Nephron (organoid): Measurements from ENCODE around the gene DOCK9.
A peak's percentile ranks its signal among the peaks of the same experiment; 100 is the strongest.
"Not testable (repeated sequence)": the region's sequence is repeated elsewhere in the genome, so short reads cannot be mapped to it uniquely, and the experiment has no call there.

Experiments used
- H3K27ac Mint-ChIP-seq, 3 experiments: 2 replicates each; pipeline ENCODE4 v1.8.0; 2020; ENCODE audit warnings: mixed read lengths in 3 of 3, mild to moderate bottlenecking in 2 of 3, moderate library complexity in 1 of 3
- H3K27me3 Mint-ChIP-seq: 2 replicates; pipeline ENCODE4 v1.8.0; 2021; ENCODE audit warnings: low read depth, mild to moderate bottlenecking, moderate library complexity, mixed read lengths
- H3K36me3 Mint-ChIP-seq: 2 replicates; pipeline ENCODE4 v1.8.0; 2020; ENCODE audit warnings: low read depth, mixed read lengths
- H3K4me1 Mint-ChIP-seq: 2 replicates; pipeline ENCODE4 v1.8.0; 2020; ENCODE audit warnings: mixed read lengths
- H3K4me3 Mint-ChIP-seq, 3 experiments: 2 replicates each; pipeline ENCODE4 v1.8.0; 2020; ENCODE audit warnings: mild to moderate bottlenecking in 3 of 3, mixed read lengths in 3 of 3, moderate library complexity in 2 of 3
- H3K9me3 Mint-ChIP-seq: 2 replicates; pipeline ENCODE4 v1.8.0; 2020; ENCODE audit warnings: mixed read lengths
- TF ChIP-seq, protein P1 (sequence below), 3 experiments: fragments of 200-600 bp; sonication (generic); IDR thresholded peaks; one replicate each; pipeline ENCODE4 v1.5.0; 2021; ENCODE audit warnings: antibody characterized with exemption in 3 of 3; ENCODE audit not compliant: unreplicated experiment in 3 of 3

DOCK9 gene

DNA sequence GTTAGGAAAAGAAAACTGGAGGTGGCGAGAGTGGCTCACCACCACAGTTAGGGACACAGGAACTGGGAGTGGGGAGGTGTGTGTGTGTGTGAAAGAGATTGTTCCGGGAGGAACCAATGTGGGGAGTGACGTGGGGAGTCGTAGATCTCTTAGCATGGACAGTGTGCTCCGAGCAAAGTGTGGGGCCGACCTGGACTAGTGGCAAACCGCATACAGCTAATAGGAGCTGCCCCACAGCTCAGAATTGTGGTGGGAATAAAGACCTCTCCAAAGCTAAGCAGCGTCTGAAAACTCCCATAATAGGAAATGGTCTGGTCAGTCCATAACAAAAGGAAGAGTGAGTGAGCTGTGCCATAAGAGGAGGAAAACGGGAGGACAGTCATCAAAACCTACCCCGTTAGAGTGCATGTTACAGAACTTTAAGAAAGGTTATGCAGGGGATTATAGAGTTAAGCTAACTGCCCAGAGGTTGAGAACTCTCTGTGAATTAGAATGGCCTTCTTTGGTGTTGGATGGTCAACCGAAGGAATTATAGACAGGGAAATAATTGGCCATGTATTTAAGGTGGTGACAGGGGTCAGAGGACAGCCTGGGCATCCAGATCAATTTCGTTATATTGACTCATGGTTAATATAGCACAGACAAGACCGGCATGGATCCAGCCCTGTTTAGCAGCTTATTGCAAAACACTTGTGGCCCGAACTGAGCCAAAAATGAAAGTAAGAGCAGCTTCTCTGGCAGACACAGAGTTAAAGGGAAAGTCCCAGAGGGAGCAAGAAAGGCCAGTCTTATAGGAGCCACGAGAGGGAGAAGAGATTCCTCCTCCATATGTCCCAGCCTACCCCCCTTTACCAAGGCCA lies 216.5 kb downstream of the DOCK9 start:
- H3K9me3 Mint-ChIP-seq = peaks cover 10% of the 10 kb centered on the region
- no peaks in the 10 kb centered on the region for H3K36me3 Mint-ChIP-seq
- H3K4me3 Mint-ChIP-seq = no peak overlapping the region
- TF ChIP-seq, protein P1, sequence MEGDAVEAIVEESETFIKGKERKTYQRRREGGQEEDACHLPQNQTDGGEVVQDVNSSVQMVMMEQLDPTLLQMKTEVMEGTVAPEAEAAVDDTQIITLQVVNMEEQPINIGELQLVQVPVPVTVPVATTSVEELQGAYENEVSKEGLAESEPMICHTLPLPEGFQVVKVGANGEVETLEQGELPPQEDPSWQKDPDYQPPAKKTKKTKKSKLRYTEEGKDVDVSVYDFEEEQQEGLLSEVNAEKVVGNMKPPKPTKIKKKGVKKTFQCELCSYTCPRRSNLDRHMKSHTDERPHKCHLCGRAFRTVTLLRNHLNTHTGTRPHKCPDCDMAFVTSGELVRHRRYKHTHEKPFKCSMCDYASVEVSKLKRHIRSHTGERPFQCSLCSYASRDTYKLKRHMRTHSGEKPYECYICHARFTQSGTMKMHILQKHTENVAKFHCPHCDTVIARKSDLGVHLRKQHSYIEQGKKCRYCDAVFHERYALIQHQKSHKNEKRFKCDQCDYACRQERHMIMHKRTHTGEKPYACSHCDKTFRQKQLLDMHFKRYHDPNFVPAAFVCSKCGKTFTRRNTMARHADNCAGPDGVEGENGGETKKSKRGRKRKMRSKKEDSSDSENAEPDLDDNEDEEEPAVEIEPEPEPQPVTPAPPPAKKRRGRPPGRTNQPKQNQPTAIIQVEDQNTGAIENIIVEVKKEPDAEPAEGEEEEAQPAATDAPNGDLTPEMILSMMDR (IDR thresholded peaks at IDR 0.05; ENCODE audit: unreplicated experiment in 3 of 3) = no peak
- no peaks in the 10 kb centered on the region for H3K4me1 Mint-ChIP-seq
- H3K27me3 Mint-ChIP-seq = peaks cover 9% of the 10 kb centered on the region
- no peak overlapping the region for H3K27ac Mint-ChIP-seq

DNA sequence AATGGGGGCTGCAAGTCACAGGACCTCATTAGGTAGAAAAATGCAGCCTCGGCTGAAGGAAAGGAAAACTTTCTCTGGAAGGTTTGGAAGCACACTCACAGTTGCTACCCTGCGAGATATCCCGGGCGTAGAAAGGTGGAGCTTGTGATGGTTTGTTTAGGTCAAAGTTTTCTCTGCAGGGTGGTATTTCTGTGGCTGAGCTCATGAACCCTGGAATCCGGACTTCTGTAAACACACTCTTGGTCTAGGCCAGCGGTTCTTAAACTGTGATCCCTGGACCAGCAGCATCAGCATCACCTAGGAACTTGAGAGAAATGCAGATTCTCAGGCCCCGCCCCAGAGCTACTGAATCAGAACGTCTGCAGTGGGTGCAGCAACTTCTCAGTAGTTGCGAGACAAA lies 222.1 kb downstream of the DOCK9 start:
- Mint-ChIP-seq H3K4me1 (peaks cover 4% of the 10 kb centered on the region), H3K27me3 (peaks cover 59% of the 10 kb centered on the region), H3K27ac (no peak overlapping the region), H3K9me3 (peaks cover 26% of the 10 kb centered on the region), H3K36me3 (peaks cover 5% of the 10 kb centered on the region), H3K4me3 (no peak overlapping the region)
- TF ChIP-seq, protein P1 (IDR thresholded peaks at IDR 0.05; ENCODE audit: unreplicated experiment in 3 of 3) = no peak

DNA sequence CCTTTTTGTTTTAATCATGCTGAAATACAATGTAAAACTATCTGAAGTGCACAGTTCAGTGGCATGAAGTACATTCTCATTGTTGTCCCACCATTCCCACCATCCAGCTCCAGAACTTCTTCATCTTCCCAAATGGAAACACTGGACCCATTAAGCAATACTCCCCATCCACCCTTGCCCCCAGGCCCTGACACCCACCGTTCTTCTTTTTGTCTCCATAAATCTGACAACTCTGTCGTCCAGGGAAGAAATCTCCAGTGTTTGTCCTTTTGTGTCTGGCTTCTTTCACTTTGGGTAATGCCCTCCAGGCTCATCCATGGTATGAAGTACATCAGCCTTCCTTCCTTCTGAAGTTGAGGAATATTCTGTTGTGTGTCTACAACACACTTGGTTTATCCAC lies 222.7 kb downstream of the DOCK9 start:
- H3K27me3 Mint-ChIP-seq = peaks cover 65% of the 10 kb centered on the region
- H3K4me3 Mint-ChIP-seq = peak overlapping the region in 1 of 3 experiments; percentile 1
- H3K4me1 Mint-ChIP-seq = peaks cover 4% of the 10 kb centered on the region
- H3K36me3 Mint-ChIP-seq = peaks cover 5% of the 10 kb centered on the region
- H3K9me3 Mint-ChIP-seq = peaks cover 21% of the 10 kb centered on the region
- H3K27ac Mint-ChIP-seq = no peak overlapping the region
- TF ChIP-seq, protein P1 (IDR thresholded peaks at IDR 0.05; ENCODE audit: unreplicated experiment in 3 of 3) = no peak

DNA sequence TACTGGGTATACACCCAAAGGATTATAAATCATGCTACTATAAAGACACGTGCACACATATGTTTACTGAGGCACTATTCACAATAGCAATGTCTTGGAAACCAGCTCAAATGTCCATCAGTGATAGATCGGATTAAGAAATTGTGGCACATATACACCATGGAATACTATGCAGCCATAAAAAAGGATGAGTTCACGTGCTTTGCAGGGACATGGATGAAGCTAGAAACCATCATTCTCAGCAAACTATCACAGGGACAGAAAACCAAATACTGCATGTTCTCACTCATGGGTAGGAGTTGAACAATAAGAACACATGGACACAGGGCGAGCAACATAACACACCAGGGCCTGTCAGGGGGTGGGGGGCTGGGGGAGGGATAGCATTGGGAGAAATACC lies 223.4 kb downstream of the DOCK9 start:
- peaks cover 21% of the 10 kb centered on the region for H3K9me3 Mint-ChIP-seq
- H3K4me1 Mint-ChIP-seq, H3K4me3 Mint-ChIP-seq, H3K36me3 Mint-ChIP-seq, H3K27ac Mint-ChIP-seq: not testable (repeated sequence)
- peaks cover 71% of the 10 kb centered on the region for H3K27me3 Mint-ChIP-seq

DNA sequence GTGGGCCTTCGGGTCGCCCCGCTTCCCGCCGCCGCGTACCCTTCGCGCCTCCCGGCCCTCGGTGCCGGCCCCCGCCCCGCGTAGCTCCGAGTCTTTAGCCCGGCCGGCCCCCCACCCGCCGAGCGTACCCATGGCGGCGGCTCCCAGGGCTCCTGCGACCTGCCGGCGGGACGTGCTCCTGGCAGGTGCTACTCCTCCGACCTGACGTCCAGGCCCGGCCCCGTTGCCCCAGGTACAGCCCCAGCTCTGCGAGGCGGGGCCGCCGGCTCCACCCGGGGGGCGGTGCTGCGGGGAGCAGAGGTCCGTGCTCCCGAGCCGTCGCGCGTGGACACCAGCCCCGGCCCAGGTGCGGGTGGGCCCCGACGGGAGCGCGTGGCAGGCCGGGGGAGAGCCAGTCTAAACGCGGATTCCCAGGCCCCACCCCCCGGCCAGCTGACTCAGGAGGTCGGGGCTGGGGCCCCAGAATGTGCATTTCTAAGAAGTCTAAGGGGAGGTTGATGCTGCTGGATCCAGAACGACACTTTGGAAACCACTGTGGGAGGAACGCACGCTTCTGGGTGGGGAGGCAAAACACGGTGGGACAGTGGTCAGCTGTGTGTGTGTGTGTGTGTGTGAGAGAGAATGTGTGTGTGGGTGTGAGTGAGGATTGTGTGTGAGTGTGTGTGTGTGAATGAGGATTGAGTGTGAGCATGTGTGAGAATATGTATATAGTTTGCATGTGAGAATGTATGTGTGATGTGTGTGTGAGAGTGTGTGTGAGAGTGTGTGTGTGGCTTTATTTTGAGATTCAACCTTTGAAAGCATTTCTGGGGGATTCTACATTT lies 225.2 kb downstream of the DOCK9 start, which contains the start of gene SLC15A1:
TSS of gene SLC15A1 (minus strand) at position 206 of the 824 bp plus-strand sequence. CDS start at position 132, 74 bp downstream.
- Mint-ChIP-seq H3K27me3 (peaks cover 85% of the 10 kb centered on the region), H3K9me3 (peaks cover 19% of the 10 kb centered on the region), H3K36me3 (peaks cover 5% of the 10 kb centered on the region), H3K4me3 (peak within 1 kb of the TSS; percentile 73 to 80 (median 77)), H3K27ac (no peak within 1 kb of the TSS), H3K4me1 (peaks cover 4% of the 10 kb centered on the region)
- TF ChIP-seq, protein P1 (IDR thresholded peaks at IDR 0.05; ENCODE audit: unreplicated experiment in 3 of 3) = no peak

DNA sequence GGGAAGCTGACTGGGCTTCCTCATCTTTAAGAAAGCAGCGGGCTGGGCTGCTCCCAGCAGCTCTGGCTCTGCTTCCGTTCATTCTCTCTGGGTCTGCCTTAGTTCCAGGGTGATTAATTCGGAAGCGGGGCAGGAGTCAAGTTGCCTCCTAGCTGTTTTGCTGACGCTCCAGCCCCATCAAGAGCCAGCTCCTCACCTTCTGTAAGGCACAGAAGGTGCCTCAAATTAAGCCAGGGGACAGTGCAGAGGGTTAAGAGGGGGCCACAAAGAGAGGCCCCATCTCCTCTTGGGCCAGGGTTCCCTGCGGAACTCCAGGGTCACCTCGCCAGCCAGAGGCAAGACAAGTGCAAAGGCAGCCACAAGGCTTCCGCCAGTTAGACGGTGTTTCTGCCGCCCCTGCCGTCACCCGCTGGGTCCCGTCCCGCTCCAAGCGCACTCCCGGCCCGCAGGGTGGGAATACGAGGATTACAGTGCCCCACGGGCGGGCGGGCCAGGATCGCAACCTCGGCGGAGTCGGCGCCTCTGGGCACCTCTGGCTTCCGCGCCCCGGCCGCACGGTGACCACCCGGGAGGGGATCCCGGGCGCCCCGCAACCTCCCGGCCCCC lies 225.9 kb downstream of the DOCK9 start:
- Mint-ChIP-seq H3K36me3 (peaks cover 5% of the 10 kb centered on the region), H3K4me3 (peak overlapping the region; percentile 73 to 80 (median 77)), H3K4me1 (peaks cover 4% of the 10 kb centered on the region), H3K27me3 (peaks cover 83% of the 10 kb centered on the region), H3K9me3 (peaks cover 19% of the 10 kb centered on the region), H3K27ac (no peak overlapping the region)
- TF ChIP-seq, protein P1 (IDR thresholded peaks at IDR 0.05; ENCODE audit: unreplicated experiment in 3 of 3) = no peak
